GM12872 (cell line): ENCODE results near the gene C3orf22.

Experiments used
- TF ChIP-seq, protein P1 (sequence below): IDR thresholded peaks from 3 replicates; pipeline ENCODE4 v1.5.1; 2011; ENCODE audit warnings: low read depth, mild to moderate bottlenecking, low read length, moderate library complexity; ENCODE audit not compliant: insufficient read depth

The C3orf22 gene

DNA sequence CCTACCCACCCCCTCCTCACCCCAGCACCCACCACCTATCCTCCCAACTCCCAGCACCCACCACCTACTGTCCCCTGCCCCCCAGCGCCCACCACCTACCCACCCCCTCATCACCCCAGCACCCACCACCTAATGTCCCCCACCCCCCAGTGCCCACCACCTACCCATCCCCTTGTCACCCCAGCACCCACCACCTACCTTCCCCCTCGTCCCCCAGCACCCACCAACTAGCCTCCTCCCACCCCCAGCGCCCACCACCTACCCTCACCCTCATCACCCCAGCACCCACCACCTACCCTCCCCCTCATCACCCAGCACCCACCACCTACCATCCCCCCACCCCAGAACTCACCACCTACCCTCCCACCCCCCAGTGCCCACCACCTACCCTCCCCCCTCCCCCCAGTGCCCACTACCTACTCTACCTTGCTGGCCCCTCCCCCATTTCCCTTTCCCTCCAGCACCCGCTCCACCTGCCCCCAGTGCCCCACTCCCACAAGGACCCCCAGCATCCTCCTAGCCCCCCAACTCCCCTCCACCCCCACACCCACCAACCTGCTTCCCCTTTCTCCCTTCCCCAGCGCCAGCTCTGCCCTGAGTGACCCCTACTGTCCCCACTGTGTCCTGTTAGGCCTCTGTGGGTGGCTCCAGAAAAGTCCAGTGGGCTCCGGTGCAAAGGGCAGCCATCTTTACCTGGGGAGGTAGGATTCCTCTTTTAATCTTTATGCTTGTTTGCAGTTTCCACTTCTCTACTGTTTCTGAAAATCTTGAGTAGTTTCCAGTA lies 42.4 kb downstream of the C3orf22 start:
- TF ChIP-seq, protein P1, sequence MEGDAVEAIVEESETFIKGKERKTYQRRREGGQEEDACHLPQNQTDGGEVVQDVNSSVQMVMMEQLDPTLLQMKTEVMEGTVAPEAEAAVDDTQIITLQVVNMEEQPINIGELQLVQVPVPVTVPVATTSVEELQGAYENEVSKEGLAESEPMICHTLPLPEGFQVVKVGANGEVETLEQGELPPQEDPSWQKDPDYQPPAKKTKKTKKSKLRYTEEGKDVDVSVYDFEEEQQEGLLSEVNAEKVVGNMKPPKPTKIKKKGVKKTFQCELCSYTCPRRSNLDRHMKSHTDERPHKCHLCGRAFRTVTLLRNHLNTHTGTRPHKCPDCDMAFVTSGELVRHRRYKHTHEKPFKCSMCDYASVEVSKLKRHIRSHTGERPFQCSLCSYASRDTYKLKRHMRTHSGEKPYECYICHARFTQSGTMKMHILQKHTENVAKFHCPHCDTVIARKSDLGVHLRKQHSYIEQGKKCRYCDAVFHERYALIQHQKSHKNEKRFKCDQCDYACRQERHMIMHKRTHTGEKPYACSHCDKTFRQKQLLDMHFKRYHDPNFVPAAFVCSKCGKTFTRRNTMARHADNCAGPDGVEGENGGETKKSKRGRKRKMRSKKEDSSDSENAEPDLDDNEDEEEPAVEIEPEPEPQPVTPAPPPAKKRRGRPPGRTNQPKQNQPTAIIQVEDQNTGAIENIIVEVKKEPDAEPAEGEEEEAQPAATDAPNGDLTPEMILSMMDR, result no peak

DNA sequence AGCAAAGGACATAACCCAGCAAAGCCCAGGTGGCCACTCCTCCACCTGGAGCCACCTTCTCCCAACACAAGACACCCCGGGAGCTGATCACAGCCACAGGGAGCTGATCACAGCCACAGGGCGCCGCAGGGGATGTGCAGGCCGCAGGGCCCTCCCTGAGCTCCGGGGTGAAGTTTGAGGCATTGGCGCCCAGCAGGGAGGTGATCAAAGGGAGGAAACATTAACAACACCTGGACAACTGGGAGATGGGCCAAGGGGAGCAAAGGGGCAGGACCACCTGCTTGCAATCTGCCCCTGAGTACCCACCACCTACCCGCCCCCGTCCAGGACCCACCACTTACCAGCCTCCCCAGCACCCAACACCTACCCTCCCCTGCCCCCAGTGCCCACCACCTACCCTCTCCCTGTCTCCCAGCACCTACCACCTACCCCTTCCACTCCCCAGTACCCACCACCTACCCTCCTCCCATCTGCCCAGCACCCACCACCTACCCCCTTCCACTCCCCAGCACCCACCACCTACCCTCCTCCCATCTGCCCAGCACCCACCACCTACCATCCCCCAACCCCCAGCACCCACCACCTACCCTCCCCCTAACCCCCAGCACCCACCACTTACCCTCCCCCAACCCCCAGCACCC lies 43.5 kb downstream of the C3orf22 start:
- TF ChIP-seq, protein P1, result no peak

DNA sequence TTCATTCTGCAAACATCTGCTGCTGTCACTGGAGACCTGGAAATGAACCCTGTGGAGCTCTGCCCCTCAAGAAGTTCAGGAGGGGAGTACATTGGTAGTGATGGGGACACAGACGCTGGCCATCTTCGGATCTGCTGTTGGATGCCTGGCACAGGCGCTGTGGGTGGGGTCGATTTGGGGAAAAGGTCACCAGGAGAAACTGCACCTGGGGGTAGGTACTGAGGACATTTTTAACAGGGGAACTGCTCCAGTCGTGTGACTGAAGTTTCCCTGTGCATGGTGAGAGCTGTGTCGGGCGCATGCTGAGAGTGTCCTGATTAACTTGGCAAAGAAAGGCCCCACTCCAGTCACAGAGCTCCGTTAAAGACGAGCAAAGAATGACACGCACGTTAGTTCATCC lies 44.6 kb downstream of the C3orf22 start:
- TF ChIP-seq, protein P1, result no peak

DNA sequence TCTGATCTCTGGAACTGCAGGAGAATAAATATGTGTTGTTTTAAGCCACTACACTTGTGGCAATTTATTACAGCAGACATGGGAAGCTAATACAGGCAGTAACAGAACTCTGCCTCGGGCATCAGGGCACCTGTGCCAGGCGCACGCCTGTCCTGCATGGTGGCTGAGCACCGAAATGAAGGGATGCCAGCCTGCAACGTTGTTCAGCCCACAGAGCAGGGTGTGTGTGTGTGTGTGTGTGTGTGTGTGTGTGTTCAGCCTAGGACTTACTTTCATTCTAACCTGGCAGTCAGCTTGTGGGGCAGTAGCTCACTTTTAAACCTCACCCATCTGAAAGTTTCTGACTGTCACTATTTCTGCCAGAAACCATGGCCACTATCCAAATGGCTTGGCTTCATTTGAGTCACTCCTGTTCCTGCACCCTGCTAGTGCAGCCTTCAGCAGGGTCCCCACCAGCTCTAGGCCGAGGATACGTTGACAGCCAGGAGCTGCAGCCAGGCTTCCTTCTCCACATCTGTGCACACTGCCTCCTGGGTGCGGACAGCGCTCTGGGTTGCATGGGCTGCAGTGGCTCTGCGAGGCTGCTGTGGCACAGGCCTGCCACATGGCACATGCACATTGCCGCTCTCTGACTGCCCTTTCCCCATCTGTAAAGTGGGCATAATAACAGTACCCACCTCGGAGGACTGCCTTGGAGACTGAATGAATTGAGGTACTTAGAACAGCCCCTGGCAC lies 45.6 kb downstream of the C3orf22 start:
- TF ChIP-seq, protein P1, result no peak

DNA sequence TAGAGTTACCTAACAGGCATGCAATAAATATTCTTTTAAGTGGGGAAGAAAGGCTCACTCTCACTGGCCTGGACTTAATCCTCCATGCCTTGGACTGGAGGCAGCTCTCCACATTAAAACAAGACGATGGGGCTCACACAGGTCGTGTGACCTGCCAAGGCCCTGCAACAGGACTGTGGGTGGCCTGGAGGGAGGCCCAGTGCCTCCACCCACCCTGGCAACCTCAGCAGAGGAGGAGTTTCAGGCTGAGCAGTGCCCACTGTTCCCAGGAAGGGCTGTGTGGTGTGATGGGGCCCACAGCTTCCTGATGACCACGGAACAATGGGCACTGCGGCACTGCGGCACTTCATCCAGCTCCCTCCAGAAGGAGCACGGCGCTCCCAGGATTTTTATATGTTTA lies 46.7 kb downstream of the C3orf22 start:
- TF ChIP-seq, protein P1, result no peak

DNA sequence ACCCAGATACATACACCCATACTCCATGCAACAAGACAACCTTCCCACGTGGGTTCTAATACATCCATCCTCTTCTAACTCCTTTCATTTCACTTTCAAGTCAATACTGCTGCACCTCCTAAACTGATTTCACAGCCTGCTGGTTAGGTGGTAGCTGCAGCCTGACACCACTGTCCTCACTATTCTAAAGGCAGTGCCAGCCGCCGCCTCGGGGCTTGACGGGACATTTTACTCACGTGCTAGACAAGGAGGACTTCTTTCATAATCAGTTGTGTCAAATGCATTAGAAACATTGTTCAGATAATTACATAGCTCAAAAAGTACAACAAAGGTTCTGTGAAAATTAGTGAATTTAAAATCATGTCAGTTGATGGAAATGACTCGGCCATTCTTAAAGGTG lies 47.4 kb downstream of the C3orf22 start:
- TF ChIP-seq, protein P1, result no peak

DNA sequence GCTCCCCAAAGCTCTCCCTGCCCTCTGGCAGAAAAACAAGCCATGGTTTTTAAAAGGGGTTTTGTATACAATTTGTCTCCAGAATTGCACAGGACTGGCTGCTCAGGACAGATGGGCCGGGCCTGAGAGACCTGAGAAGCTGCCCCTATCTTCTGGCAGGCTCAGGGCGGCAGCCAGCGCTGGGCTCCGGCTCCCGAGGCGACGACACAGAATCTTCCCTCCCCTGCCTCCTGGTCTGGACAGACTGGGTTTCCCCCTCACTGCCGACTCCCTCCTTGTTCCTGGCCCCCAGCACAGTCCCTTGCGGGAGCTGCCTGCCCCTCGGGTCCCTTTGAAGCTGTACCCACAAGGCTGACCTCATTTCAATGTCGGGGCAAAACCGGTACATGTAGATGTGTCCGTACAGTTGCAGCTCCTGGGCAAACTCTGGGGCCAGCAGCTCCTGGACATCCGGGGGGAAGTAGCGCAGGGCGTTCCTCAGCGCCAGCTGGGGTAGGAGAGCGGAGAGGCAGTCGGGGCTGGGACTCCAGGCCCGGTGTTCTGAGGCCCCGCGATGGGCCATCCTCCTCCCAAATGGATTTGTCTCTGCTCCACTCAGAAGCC lies 48.3 kb downstream of the C3orf22 start:
- TF ChIP-seq, protein P1, result no peak
